COLO668 (cell line): ENCODE data around the gene NAV3.

Experiments used
- DNase-seq: peaks from one replicate; lab custom pipeline; 2025; ENCODE audit not compliant: unreplicated experiment; lab: John Stamatoyannopoulos, UW

NAV3 gene

GRCh38 chr12:77925536-77926108 is 94.9 kb downstream of the NAV3 start:
- peak; percentile 84 for DNase-seq

GRCh38 chr12:77928078-77928477 is 97.4 kb downstream of the NAV3 start:
- no peak for DNase-seq

GRCh38 chr12:77932216-77932615 is 101.5 kb downstream of the NAV3 start:
- DNase-seq = no peak

GRCh38 chr12:77938301-77938700 is 107.6 kb downstream of the NAV3 start:
- no peak for DNase-seq

GRCh38 chr12:77940011-77940423 is 109.3 kb downstream of the NAV3 start:
- DNase-seq = no peak

- DNase-seq = no peak
Measured at GRCh38 chr12:77940567-77940966, 109.9 kb downstream of the NAV3 start.

GRCh38 chr12:77941401-77941800 is 110.7 kb downstream of the NAV3 start:
- DNase-seq = no peak

GRCh38 chr12:77943466-77943865 is 112.8 kb downstream of the NAV3 start:
- DNase-seq = no peak

- no peak for DNase-seq
Measured at GRCh38 chr12:77946541-77947061, 115.9 kb downstream of the NAV3 start.

- no peak for DNase-seq
Measured at GRCh38 chr12:77947330-77947729, 116.6 kb downstream of the NAV3 start.

- no peak for DNase-seq
Measured at GRCh38 chr12:77947746-77948145, 117.1 kb downstream of the NAV3 start.

GRCh38 chr12:77949943-77950342 is 119.2 kb downstream of the NAV3 start:
- no peak for DNase-seq

GRCh38 chr12:77953528-77954205 is 123.0 kb downstream of the NAV3 start:
- DNase-seq = no peak

GRCh38 chr12:77954206-77954555 is 123.5 kb downstream of the NAV3 start:
- no peak for DNase-seq

GRCh38 chr12:77957062-77957461 is 126.4 kb downstream of the NAV3 start:
- DNase-seq = no peak

- DNase-seq = no peak
Measured at GRCh38 chr12:77963576-77964178, 133.0 kb downstream of the NAV3 start.

GRCh38 chr12:77965790-77966189 is 135.1 kb downstream of the NAV3 start:
- no peak for DNase-seq

- no peak for DNase-seq
Measured at GRCh38 chr12:77968021-77968420, 137.3 kb downstream of the NAV3 start.

- no peak for DNase-seq
Measured at GRCh38 chr12:77968571-77968970, 137.9 kb downstream of the NAV3 start.

GRCh38 chr12:77973579-77973978 is 142.9 kb downstream of the NAV3 start:
- DNase-seq = no peak

GRCh38 chr12:77974645-77975044 is 144.0 kb downstream of the NAV3 start:
- no peak for DNase-seq

- no peak for DNase-seq
Measured at GRCh38 chr12:77979597-77980250, 149.0 kb downstream of the NAV3 start.
